ENCODE data around the gene ITGA6.

The ITGA6 gene

GRCh38 chr2:172464400-172465129 lies 37.2 kb downstream of the ITGA6 start:
- DNase-seq (ENCODE audit: low read depth in 1 of 2, low spot score in 1 of 2), result no peak

GRCh38 chr2:172465417-172466334 lies 38.3 kb downstream of the ITGA6 start:
- peak; percentile 16 to 39 for DNase-seq (ENCODE audit: low read depth in 1 of 2, low spot score in 1 of 2)

- DNase-seq (ENCODE audit: low read depth in 1 of 2, low spot score in 1 of 2), result no peak
Measured at GRCh38 chr2:172467382-172467781, 40.0 kb downstream of the ITGA6 start.

- no peak for DNase-seq (ENCODE audit: low read depth in 1 of 2, low spot score in 1 of 2)
Measured at GRCh38 chr2:172470958-172471922, 43.9 kb downstream of the ITGA6 start.

- no peak for DNase-seq (ENCODE audit: low read depth in 1 of 2, low spot score in 1 of 2)
Measured at GRCh38 chr2:172472446-172473033, 45.2 kb downstream of the ITGA6 start.

- no peak for DNase-seq (ENCODE audit: low read depth in 1 of 2, low spot score in 1 of 2)
Measured at GRCh38 chr2:172473167-172473566, 45.8 kb downstream of the ITGA6 start.

GRCh38 chr2:172478353-172478752 lies 51.0 kb downstream of the ITGA6 start:
- no peak for DNase-seq (ENCODE audit: low read depth in 1 of 2, low spot score in 1 of 2)

- DNase-seq (ENCODE audit: low read depth in 1 of 2, low spot score in 1 of 2), result no peak
Measured at GRCh38 chr2:172480301-172481218, 53.2 kb downstream of the ITGA6 start.

- no peak for DNase-seq (ENCODE audit: low read depth in 1 of 2, low spot score in 1 of 2)
Measured at GRCh38 chr2:172481507-172482262, 54.3 kb downstream of the ITGA6 start.

- no peak for DNase-seq (ENCODE audit: low read depth in 1 of 2, low spot score in 1 of 2)
Measured at GRCh38 chr2:172484253-172484652, 56.9 kb downstream of the ITGA6 start.

GRCh38 chr2:172484706-172485105 lies 57.3 kb downstream of the ITGA6 start:
- DNase-seq (ENCODE audit: low read depth in 1 of 2, low spot score in 1 of 2), result no peak

- DNase-seq (ENCODE audit: low read depth in 1 of 2, low spot score in 1 of 2), result no peak
Measured at GRCh38 chr2:172488556-172488955, 61.2 kb downstream of the ITGA6 start.

- DNase-seq (ENCODE audit: low read depth in 1 of 2, low spot score in 1 of 2), result no peak
Measured at GRCh38 chr2:172489681-172490080, 62.3 kb downstream of the ITGA6 start.

- no peak for DNase-seq (ENCODE audit: low read depth in 1 of 2, low spot score in 1 of 2)
Measured at GRCh38 chr2:172496160-172496608, 68.8 kb downstream of the ITGA6 start.

GRCh38 chr2:172507199-172507598 lies 79.8 kb downstream of the ITGA6 start:
- DNase-seq (ENCODE audit: low read depth in 1 of 2, low spot score in 1 of 2), result no peak

GRCh38 chr2:172510088-172510487 lies 82.7 kb downstream of the ITGA6 start:
- DNase-seq (ENCODE audit: low read depth in 1 of 2, low spot score in 1 of 2), result no peak

- no peak for DNase-seq (ENCODE audit: low read depth in 1 of 2, low spot score in 1 of 2)
Measured at GRCh38 chr2:172510548-172510947, 83.2 kb downstream of the ITGA6 start.

GRCh38 chr2:172512810-172513523 lies 85.6 kb downstream of the ITGA6 start:
- DNase-seq (ENCODE audit: low read depth in 1 of 2, low spot score in 1 of 2), result no peak
